ENCODE data around the gene APOL3.

DNA sequence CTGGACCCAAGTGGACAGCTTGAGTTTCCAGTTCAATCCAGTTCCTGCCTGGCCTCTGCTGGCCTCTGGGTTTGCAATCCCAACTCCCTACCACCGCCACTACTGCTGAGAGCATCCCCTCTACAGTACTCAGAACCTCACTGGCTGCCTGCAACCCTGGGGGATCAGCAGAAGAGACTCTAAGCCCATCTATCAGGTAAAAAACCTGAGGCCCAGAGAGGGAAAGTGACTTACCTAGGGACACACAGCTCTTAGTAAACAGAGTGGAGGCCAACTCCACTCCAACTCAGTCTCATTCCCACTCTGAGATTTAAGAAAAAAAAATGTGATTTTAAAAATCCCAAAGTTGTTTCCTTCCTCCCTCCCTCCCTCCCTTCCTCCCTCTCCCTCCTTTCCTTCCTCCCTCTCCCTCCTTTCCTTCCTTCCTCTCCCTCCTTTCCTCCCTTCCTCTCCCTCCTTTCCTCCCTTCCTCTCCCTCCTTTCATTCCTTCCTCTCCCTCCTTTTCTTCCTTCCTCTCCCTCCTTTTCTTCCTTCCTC is 34.5 kb downstream of the APOL3 start:
- TF ChIP-seq CTCF (IDR thresholded peaks at IDR 0.05; ENCODE audit: low read length) (no peak), EZH2 (IDR thresholded peaks at IDR 0.05; ENCODE audit: borderline replicate concordance, low read length) (no peak)
